Measurements from ENCODE around the gene NOXA1. TPM values are rescaled to one million over a fixed set of nuclear protein-coding genes. Genes with fewer than 3 reads are reported as not detected.
A peak's percentile ranks its signal among the peaks of the same experiment; 100 is the strongest.

Gene NOXA1
- total and polyA plus RNA-seq, 9 of the 15 experiments (the other 6 are each of a cell fraction or from before 2014, with no cell fraction given) = 0.07 to 1.2 (median 0.20) TPM; not detected in 4

- TF ChIP-seq MGA (IDR thresholded peaks at IDR 0.05) = no peak
- no peak for TF ChIP-seq ZNF583 (CRISPR knock-in tag; IDR thresholded peaks at IDR 0.05)
- peak; percentile 31 to 77 (median 54) for TF ChIP-seq YY1 (IDR thresholded peaks at IDR 0.05; ENCODE audit: borderline replicate concordance in 1 of 3, control insufficient read depth in 1 of 3, extremely low read depth in 1 of 3, insufficient read depth in 3 of 3, insufficient read length in 1 of 3, insufficient replicate concordance in 2 of 3, low read depth in 1 of 3, low read length in 2 of 3)
- no peak for TF ChIP-seq ARID3B (CRISPR knock-in tag; IDR thresholded peaks at IDR 0.05; ENCODE audit: borderline replicate concordance)
- TF ChIP-seq L3MBTL2 (IDR thresholded peaks at IDR 0.05) = peak; percentile 50; the same call in 1 of the 2 replicates
- TF ChIP-seq PHF8 (IDR thresholded peaks at IDR 0.05; ENCODE audit: borderline replicate concordance, low read length) = peak; percentile 74; the same call in 1 of the 2 replicates
- no peak for TF ChIP-seq HBP1 (CRISPR knock-in tag; IDR thresholded peaks at IDR 0.05)
- no peak for TF ChIP-seq RBM39 (optimal IDR thresholded peaks at IDR 0.05; ENCODE audit: low read depth, low read length)
- peak; percentile 52; the same call in 1 of the 2 replicates for TF ChIP-seq CTBP1 (IDR thresholded peaks at IDR 0.05; ENCODE audit: borderline replicate concordance)
- peak; percentile 7; the same call in 1 of the 2 replicates for TF ChIP-seq RB1 (IDR thresholded peaks at IDR 0.05; ENCODE audit: low read depth)
- no peak for TF ChIP-seq ZNF133 (CRISPR knock-in tag; IDR thresholded peaks at IDR 0.05)
Measured at GRCh38 chr9:137459152-137459600, 36.0 kb downstream of the NOXA1 start, which contains the start of gene NSMF (continued).
